GM12875 (cell line): ENCODE results near the gene IFT27.

Experiments used
- H3K4me3 ChIP-seq: one replicate; pipeline ENCODE4 v1.5.1; 2011; ENCODE audit warnings: low read depth, low read length, control low read depth
- CTCF ChIP-seq: IDR thresholded peaks from 2 replicates; pipeline ENCODE4 v1.5.1; 2011; ENCODE audit warnings: low read depth, mild to moderate bottlenecking, control low read depth, inconsistent platforms, low read length, moderate library complexity, borderline replicate concordance; ENCODE audit not compliant: insufficient read depth

Gene IFT27

GRCh38 chr22:36769541-36770512 is 6.1 kb downstream of the IFT27 start:
- H3K4me3 ChIP-seq: no peak overlapping the region
- no peak for TF ChIP-seq CTCF

DNA sequence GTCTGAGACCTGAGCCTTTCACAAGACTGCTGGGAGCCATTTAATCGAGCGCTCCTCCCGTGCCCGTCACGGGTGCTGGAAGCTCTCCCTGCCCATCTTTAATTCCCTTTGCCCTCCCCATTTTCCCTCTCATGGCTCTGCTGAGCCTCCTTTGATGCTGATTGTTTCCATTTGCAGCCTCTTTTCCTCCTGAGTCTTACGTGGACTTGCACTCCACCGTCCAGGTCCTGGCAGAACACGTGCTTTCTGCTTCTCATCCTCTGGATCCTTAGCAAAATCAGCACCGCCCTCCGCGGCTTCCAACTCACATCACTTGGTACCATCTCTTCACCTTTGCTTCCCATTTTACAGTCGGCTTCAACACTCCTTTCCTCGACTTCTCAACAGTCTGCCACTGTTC is 7.3 kb downstream of the IFT27 start:
- no peak overlapping the region for H3K4me3 ChIP-seq
- TF ChIP-seq CTCF: no peak

GRCh38 chr22:36768141-36768540 is 7.8 kb downstream of the IFT27 start:
- no peak for TF ChIP-seq CTCF
- no peak overlapping the region for H3K4me3 ChIP-seq

DNA sequence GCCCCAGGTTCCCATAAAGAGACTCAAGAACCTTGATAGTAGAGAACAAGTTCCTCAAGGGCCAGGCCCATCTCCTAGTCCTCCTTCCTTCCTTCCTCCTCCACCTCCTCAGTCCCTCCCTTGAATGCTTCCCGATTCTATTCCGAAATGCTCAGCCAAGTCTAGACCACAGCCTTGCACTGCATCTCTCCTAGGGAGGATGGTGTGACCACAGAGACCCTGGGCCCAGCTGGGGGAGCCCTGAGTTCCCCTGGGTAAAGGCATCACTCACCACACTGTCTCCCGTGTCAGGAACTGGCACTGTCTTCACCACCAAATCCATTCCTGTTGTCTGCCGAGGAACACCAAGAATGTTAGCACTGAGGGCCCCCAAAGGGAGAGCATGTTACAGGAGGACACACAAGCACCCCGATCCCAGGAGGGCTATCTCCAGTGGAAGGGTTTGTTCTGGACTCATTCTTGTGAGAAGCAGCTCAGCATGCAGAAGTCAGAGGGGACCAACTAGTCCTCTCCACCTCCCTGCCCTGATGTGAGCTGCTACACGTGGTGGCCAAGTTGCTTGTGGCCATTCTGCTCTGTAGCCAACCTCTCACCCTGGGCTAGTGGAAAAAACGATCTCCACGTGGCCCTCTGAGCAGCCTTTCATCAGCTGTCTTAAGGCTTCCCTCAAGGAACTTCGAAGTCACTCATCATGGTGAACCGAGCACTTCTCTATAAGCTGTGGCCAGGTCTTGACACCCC is 8.7 kb downstream of the IFT27 start:
- TF ChIP-seq CTCF: no peak
- no peak overlapping the region for H3K4me3 ChIP-seq

GRCh38 chr22:36765943-36766450 is 9.9 kb downstream of the IFT27 start:
- no peak for TF ChIP-seq CTCF
- no peak overlapping the region for H3K4me3 ChIP-seq

DNA sequence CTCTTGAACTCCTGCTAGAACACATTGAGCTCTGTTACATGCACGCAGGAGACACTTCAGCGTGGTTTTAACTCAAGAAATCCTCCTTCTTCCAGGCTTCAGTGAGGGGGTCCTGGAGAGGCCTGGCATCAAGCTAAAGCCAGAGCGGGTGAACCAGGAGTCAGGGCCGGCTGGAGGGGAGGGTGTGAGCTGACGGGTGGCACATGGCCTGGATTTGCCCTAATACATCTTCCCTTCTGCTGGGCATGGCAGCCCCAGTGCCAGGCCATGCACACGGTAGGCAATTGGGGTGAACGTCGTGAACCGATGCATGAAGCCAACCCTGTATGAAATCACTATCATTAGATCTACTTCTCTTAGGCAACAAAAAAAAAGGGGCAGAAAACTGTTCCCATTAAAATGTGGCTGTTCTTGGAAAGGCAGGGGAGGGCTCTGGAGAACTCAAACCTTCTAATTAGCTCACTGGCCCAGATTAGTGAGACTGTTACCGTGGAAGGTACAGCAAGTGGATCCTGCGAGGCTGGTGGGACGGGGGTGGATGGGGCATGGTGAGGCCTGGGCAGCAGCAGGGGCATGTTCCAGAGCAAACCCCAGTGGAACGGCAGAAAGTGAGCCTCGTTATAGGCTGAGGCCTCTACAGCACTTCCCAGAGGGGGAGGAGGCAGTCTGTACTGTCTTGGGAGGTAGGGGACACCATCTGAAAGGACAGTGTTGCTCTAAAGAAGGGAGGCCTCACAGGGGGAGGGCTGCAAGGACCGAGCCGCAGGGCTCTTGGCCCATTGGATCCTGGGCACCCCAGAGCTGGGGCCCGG is 10.6 kb downstream of the IFT27 start:
- TF ChIP-seq CTCF: no peak
- H3K4me3 ChIP-seq: no peak overlapping the region
